ENCODE results near the gene EVI5.

Gene EVI5

DNA sequence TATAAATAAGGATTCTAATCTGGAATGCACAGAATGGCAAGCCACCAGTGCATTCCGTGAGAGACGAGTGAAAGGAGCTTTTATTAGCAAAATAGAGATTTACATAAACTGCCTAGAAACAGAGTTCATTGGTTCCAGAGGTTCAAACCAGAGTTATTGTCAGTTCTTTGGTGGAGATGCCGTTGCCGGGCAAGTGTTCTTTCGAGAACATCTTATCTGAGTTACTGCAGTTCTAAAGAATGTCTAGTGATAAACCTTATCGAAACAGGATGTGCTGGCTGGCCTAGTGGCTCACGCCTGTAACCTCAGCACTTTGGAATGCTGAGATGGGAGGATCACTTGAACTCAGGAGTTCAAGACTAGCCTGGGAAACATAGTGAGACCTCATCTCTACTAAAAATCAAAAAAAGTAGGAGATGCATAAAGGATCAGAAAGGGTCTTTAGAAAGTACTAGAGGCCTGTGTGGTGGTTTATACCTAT lies 19.9 kb upstream of the EVI5 start:
- no peak overlapping the region for H3K27ac ChIP-seq
- TF ChIP-seq, protein P1, sequence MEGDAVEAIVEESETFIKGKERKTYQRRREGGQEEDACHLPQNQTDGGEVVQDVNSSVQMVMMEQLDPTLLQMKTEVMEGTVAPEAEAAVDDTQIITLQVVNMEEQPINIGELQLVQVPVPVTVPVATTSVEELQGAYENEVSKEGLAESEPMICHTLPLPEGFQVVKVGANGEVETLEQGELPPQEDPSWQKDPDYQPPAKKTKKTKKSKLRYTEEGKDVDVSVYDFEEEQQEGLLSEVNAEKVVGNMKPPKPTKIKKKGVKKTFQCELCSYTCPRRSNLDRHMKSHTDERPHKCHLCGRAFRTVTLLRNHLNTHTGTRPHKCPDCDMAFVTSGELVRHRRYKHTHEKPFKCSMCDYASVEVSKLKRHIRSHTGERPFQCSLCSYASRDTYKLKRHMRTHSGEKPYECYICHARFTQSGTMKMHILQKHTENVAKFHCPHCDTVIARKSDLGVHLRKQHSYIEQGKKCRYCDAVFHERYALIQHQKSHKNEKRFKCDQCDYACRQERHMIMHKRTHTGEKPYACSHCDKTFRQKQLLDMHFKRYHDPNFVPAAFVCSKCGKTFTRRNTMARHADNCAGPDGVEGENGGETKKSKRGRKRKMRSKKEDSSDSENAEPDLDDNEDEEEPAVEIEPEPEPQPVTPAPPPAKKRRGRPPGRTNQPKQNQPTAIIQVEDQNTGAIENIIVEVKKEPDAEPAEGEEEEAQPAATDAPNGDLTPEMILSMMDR (IDR thresholded peaks at IDR 0.05): no peak
- no peaks in the 10 kb centered on the region for H3K9me3 ChIP-seq
- no peaks in the 10 kb centered on the region for H3K36me3 ChIP-seq
- peaks cover 27% of the 10 kb centered on the region for H3K27me3 ChIP-seq
- H3K4me1 ChIP-seq (ENCODE audit: control insufficient read depth in 1 of 2, insufficient read depth in 1 of 2, low read depth in 1 of 2, low read length in 1 of 2): no peaks in the 10 kb centered on the region
- H3K4me3 ChIP-seq (ENCODE audit: low read depth in 1 of 2, low read length in 1 of 2): no peak overlapping the region

DNA sequence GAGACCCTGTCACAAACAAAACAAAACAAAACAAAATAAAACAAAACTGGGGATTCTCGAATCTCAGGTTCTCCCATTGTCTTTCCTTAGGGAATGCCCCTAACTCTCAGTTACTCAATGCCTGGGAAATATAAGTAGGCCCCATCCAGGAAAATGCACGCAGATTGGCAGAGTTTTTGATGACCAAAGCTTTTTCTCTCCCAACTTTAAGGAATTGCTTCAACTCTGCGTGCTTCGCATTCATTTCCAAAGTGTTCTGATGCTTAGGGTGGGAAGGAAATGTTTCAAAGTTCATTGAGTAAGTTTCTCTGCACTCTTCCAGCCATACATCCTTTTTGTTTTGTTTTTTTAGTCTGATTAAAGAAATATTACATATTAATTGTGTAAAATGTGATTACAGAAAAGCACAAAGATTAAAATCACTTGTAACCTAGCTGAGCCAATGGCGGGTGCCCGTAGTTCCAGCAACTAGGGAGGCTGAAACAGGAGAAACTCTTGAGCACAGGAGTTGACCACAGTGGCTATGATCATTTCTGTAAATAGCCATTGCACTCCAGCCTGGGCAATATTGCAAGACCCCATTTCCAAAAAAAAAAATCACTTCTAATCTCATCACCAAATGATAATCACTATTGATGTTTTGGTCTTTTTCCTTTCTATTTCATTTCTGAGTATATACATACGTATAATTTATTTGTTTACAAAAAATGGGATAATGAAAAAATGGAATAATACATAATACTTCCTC lies 18.4 kb upstream of the EVI5 start:
- Histone ChIP-seq H3K4me3 (ENCODE audit: low read depth in 1 of 2, low read length in 1 of 2) (no peak overlapping the region), H3K9me3 (no peaks in the 10 kb centered on the region), H3K27ac (no peak overlapping the region), H3K4me1 (ENCODE audit: control insufficient read depth in 1 of 2, insufficient read depth in 1 of 2, low read depth in 1 of 2, low read length in 1 of 2) (no peaks in the 10 kb centered on the region), H3K27me3 (peaks cover 27% of the 10 kb centered on the region), H3K36me3 (no peaks in the 10 kb centered on the region)
- TF ChIP-seq, protein P1 (IDR thresholded peaks at IDR 0.05): no peak

DNA sequence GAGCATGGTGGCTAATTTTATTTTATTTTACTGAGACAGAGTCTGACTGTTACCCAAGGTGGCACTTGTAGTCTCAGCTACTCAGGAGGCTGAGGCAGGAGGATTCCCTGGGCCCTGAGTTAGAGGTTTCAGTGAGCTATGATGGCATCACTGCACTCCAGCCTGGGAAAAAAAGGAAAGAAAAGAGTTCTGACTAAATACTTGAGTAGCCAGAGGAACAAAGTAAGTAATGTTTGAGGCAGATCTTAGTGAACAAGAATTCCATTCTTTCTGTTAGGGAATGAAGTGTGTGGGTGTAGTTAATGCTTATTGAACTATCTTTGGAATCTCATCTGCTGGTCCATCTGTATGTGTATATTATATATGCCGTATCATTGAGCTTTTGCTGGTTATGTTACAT lies 13.1 kb upstream of the EVI5 start:
- Histone ChIP-seq H3K4me1 (ENCODE audit: control insufficient read depth in 1 of 2, insufficient read depth in 1 of 2, low read depth in 1 of 2, low read length in 1 of 2) (no peaks in the 10 kb centered on the region), H3K27ac (no peak overlapping the region), H3K36me3 (no peaks in the 10 kb centered on the region), H3K27me3 (peaks cover 29% of the 10 kb centered on the region), H3K4me3 (ENCODE audit: low read depth in 1 of 2, low read length in 1 of 2) (no peak overlapping the region), H3K9me3 (no peaks in the 10 kb centered on the region)
- TF ChIP-seq, protein P1 (IDR thresholded peaks at IDR 0.05): no peak

DNA sequence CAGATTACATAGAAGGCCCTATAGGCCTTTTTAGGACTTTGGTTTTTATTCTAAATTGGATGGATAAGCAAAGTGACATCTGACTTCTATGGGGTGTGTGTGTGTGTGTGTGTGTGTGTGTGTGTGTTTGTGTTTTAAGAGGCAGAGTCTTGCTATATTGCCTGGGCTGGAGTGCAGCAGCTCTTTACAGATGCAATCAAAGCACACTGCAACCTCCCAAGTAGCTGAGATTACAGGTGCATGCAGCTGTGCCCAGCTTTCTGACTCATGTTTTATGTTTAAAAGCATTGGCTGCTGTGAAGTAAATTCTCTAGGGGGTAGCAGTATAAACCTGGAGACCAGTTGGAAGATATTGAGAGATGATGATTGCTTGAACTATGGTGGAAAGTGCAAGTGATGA lies 12.4 kb upstream of the EVI5 start:
- H3K27ac ChIP-seq: no peak overlapping the region
- H3K36me3 ChIP-seq: no peaks in the 10 kb centered on the region
- peaks cover 32% of the 10 kb centered on the region for H3K27me3 ChIP-seq
- TF ChIP-seq, protein P1 (IDR thresholded peaks at IDR 0.05): no peak
- no peaks in the 10 kb centered on the region for H3K9me3 ChIP-seq
- no peaks in the 10 kb centered on the region for H3K4me1 ChIP-seq (ENCODE audit: control insufficient read depth in 1 of 2, insufficient read depth in 1 of 2, low read depth in 1 of 2, low read length in 1 of 2)
- no peak overlapping the region for H3K4me3 ChIP-seq (ENCODE audit: low read depth in 1 of 2, low read length in 1 of 2)

DNA sequence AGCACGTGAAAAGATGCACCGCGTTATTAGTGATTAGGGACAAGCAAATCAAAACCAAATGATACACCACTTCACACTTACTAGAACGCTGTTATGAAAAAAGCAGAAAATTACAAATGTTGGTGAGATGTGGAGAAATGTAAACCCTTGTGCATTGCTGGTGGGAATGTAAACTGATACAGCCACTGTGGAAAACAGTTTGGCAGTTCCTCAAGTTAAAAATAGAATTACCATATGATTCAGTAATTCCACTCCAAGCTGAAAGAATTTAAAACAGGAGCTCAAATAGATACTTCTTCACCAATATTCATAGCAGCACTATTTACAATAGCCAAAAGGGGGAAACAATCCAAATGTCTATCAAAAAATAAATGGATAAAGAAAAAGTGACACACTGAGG lies 10.3 kb upstream of the EVI5 start:
- TF ChIP-seq, protein P1 (IDR thresholded peaks at IDR 0.05): no peak
- Histone ChIP-seq H3K4me3 (ENCODE audit: low read depth in 1 of 2, low read length in 1 of 2) (no peak overlapping the region), H3K27me3 (peaks cover 53% of the 10 kb centered on the region), H3K9me3 (no peaks in the 10 kb centered on the region), H3K27ac (no peak overlapping the region), H3K4me1 (ENCODE audit: control insufficient read depth in 1 of 2, insufficient read depth in 1 of 2, low read depth in 1 of 2, low read length in 1 of 2) (no peaks in the 10 kb centered on the region), H3K36me3 (no peaks in the 10 kb centered on the region)

Measured in neutrophil (primary cell).